ENCODE results near the gene RAET1E.

DNA sequence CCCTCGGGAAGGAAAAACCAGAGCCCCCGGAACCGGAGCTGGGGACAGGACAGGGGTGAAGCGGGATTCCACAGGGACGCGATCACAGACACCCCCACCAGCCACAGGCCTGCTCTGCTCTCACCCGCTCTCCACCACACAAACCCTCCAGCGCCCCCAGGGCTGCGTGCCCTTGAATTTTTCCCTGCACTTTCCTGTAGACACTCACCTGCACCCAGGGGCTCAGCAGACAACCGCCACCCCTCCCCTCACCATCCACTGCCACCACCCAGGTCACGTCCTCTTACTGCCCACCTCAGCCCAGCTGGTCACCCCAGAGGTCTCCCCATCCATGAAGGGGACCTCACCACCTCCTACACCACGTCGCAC is 44.5 kb upstream of the RAET1E start:
- TF ChIP-seq, protein P1, sequence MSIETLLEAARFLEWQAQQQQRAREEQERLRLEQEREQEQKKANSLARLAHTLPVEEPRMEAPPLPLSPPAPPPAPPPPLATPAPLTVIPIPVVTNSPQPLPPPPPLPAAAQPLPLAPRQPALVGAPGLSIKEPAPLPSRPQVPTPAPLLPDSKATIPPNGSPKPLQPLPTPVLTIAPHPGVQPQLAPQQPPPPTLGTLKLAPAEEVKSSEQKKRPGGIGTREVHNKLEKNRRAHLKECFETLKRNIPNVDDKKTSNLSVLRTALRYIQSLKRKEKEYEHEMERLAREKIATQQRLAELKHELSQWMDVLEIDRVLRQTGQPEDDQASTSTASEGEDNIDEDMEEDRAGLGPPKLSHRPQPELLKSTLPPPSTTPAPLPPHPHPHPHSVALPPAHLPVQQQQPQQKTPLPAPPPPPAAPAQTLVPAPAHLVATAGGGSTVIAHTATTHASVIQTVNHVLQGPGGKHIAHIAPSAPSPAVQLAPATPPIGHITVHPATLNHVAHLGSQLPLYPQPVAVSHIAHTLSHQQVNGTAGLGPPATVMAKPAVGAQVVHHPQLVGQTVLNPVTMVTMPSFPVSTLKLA (conservative IDR thresholded peaks at IDR 0.05) = no peak
- TF ChIP-seq NFATC3 (IDR thresholded peaks at IDR 0.05) (no peak), TEAD4 (IDR thresholded peaks at IDR 0.05; ENCODE audit: low read length) (no peak), TEAD4 (CRISPR knock-in tag; IDR thresholded peaks at IDR 0.05; ENCODE audit: borderline replicate concordance) (no peak), SMARCC2 (IDR thresholded peaks at IDR 0.05; ENCODE audit: low read depth) (no peak), RFX1 (IDR thresholded peaks at IDR 0.05) (no peak)
- TF ChIP-seq, protein P2, sequence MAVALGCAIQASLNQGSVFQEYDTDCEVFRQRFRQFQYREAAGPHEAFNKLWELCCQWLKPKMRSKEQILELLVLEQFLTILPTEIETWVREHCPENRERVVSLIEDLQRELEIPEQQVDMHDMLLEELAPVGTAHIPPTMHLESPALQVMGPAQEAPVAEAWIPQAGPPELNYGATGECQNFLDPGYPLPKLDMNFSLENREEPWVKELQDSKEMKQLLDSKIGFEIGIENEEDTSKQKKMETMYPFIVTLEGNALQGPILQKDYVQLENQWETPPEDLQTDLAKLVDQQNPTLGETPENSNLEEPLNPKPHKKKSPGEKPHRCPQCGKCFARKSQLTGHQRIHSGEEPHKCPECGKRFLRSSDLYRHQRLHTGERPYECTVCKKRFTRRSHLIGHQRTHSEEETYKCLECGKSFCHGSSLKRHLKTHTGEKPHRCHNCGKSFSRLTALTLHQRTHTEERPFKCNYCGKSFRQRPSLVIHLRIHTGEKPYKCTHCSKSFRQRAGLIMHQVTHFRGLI (CRISPR knock-in tag; IDR thresholded peaks at IDR 0.05) = no peak

All from K562 (cell line).